GM12891 (cell line): Measurements from ENCODE around the gene SGO2.

ENCODE experiments used
- POLR2A ChIP-seq: IDR thresholded peaks from 2 replicates; pipeline ENCODE4 v1.6.1; 2011; ENCODE audit warnings: low read depth, low read length, control low read depth
- TAF1 ChIP-seq: IDR thresholded peaks from 2 replicates; pipeline ENCODE4 v1.6.1; 2011; ENCODE audit warnings: low read depth, low read length, control low read depth

DNA sequence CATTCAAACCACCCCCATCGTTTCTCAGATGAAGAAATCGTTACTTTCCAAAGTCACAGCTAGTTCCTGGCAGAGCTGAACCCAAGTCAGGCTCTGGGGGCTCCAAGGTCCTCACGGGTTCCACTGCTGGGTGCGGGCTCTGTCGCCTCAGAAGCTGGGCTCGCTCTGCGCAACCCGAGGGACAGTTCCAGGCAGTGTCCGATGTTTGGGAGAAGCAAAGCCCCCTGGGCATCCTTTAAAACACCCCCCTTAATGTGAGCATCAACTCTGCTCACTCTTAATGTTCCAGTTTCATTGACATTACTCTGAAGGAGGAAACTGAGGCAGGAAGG is 60.6 kb downstream of the SGO2 start:
- no peak for TF ChIP-seq TAF1
- TF ChIP-seq POLR2A = no peak
